NCI-H2227 (cell line): ENCODE measurements around the gene FGA.
"Not testable (repeated sequence)": the region's sequence is repeated elsewhere in the genome, so short reads cannot be mapped to it uniquely, and the experiment has no call there.

ENCODE experiments used
- DNase-seq: peaks from one replicate; lab custom pipeline; 2025; ENCODE audit not compliant: unreplicated experiment; lab: John Stamatoyannopoulos, UW

FGA gene

DNA sequence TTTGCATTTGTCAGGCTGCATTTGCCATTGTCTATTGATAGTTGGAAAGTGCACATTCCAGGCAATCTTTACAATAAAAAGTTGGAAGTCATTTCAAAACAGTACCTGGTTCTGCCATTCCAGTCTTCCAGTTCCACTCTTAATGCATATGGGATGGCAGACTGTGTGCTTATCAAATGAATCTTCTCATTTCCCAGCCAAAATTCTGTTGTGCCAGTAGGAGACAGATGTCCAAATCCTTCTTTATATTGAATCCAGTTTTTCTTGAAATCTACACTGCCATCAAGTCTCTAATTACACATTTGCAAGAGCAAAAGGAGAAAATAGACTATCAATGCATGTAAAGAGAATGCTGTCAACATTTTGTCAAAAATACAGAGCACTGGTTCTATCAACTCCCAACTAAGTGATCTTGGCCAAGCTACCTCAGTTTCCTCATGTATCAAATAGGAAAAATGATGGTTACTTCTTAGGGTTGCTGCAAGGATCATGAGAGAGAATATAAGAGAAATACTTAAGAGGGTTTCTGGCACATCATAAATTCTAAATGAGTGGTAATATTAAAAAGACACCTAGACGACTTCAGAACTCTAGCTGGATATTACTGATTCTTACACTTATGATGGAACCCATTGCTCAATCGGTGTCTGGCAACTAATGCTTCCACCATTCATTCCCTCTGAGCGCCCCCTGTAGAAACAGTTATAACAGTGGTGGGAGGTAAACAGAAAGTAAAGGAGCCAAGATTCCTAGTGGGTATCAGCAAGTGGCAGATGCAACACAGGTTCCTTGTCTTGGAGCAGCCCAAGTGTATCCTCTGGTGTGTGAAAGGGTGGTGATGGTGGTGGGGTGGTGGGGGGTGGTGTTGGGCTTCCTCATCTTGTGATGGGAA lies 18.1 kb upstream of the FGA start:
- DNase-seq = no peak

GRCh38 chr4:154606728-154607723 lies 16.5 kb upstream of the FGA start:
- no peak for DNase-seq

DNA sequence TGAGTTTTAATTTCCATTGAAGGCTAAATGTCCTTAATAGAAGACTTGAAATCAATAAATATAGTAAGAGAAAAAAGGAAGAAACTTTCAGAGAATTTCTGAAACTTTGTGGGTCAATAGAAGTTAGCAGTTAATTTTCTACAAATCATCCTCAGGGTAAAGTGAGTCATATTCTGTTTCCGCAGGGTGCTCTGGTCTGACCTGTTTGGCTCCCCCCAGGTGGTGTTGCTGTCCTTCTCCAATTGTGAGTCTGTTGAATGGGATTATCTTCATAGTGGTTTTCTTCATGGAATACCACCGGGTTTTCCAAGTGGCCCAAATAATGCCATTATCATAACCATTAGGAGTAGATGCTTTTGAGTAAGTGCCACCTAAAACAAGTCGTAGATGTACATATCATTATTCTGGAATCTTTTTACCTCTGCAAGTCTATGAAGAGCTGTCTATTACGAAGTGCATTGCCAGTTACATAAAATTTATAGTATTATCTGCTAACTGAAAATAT lies 14.2 kb upstream of the FGA start:
- no peak for DNase-seq

GRCh38 chr4:154603033-154603943 lies 12.7 kb upstream of the FGA start:
- DNase-seq = no peak

- no peak for DNase-seq
Measured at GRCh38 chr4:154602404-154603020, 12.0 kb upstream of the FGA start.

DNA sequence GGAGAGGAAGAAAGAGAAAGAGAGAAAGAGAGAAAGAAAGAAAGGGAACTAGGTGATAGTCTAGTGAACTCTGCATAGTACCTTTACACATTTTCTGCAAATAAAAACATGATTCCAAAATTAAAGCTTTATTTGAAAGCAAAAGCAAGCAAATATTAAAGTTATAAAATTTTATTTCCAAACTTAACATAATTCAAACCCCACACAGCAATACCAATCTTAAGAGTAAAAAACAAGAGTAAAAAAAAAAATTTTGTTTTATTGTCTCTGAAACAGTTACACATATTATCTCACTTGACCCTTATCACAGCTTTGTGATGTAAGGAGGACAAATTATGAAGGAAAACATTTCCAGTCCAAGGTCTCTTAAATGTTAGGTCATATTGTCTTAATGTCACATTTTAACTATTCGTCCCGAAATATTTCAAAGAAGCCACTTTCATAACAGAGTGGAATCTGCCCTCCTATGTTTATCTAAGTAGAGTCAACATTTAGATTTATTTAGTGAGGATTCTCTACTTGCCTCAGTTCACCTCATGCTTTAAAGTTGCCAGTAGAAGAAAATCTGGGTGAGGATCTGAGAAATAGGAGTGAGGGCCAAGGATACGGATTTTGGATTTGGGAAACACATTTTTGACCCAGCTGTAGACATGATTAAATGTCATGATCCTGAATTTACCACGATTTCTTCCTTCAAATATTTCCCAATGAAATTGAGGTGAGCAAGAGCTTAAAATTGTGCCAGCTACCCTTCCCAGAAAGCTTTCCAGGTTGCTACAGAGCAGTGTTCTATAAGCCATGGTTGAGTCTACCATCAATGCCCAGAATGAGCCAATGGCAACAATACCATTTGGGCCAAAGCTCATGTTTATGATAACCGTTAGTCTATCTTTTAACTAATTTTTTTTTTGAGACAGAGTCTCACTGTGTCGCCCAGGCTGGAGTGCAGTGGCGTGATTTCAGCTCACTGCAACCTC lies 7.5 kb upstream of the FGA start:
- DNase-seq = no peak

DNA sequence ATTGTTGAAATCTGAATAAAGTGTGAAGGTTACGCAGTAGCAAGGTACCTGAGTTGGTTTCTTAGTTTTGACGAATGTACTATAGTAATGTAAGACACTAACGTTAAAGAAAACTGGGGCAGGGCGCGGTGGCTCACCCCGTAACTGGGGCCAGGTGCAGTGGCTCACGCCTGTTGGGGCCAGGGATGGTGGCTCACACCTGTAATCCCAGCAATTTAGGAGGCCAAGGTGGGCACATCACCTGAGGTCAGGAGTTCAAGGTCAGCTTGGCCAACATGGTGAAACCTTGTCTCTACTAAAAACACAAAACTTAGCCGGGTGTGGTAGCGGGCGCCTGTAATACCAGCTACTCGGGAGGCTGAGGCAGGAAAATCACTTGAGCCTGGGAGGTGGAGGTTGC lies 6.7 kb upstream of the FGA start:
- DNase-seq = not testable (repeated sequence)

DNA sequence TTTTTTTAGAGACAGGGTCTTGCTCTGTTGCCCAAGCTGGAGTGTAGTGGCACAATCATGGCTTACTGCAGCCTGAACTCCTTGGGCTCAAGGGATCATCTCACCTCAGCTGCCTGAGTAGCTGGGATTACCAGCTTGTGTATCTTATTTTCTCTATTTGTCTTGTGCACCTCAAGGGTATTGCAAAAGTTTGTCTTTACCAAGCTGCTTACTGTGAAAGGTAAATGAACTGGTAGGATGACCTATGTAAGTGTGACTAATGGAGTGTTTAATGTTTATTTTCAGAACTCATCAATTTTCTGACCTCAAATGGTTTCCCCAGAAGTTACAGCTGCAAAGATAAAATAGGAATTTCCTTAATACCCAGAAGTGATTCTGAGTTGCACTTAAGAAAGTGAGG lies 5.3 kb upstream of the FGA start:
- no peak for DNase-seq

GRCh38 chr4:154594343-154594742 lies 3.8 kb upstream of the FGA start:
- not testable (repeated sequence) for DNase-seq

DNA sequence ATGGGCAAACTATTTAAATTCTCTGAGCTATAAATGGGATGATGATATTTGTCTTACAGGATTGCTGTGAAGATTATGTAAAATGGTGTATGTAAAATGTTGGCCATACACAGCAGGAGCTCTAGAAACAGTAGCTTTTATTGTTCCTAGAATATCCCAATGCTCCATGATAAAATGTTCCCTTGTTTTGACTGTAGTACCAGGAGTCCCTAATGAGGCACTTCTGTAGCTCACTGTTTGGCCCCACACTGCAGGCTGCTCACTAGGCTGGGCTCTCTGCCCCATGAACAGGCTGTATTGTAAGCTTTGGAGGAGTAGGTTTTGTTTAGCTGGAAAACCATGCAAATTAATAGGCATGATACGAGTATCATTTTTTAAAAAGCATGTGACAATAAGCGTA lies 3.3 kb upstream of the FGA start:
- no peak for DNase-seq

DNA sequence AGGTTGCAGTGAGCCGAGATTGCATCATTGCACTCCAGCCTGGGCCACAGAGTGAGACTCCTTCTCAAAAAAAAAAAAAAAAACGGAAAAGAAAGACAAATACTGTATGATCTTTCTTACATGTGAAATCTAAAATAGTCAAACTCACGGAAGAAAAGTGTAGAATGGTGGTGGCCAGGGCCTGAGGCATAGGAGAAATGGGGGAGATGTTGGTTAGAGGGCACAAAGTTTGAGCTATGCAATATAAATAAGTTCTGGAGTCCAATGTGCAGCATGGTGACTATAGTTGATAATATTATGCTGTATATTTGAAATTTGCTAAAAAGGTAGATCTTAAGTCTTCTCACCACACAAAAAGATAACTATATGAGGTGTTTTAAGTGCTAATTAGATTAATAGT lies 1.3 kb upstream of the FGA start:
- no peak for DNase-seq

- no peak for DNase-seq
Measured at GRCh38 chr4:154589296-154590197, 995 bp downstream of the FGA start.

GRCh38 chr4:154588198-154588597 lies 2.3 kb downstream of the FGA start:
- no peak for DNase-seq

- no peak for DNase-seq
Measured at GRCh38 chr4:154586296-154587033, 4.1 kb downstream of the FGA start.

GRCh38 chr4:154585369-154586018 lies 5.0 kb downstream of the FGA start:
- no peak for DNase-seq

GRCh38 chr4:154584259-154584658 lies 6.3 kb downstream of the FGA start:
- no peak for DNase-seq

- DNase-seq = no peak
Measured at GRCh38 chr4:154583677-154584076, 6.9 kb downstream of the FGA start.
